NCI-H2227 (cell line): Measurements from ENCODE around the gene MSI2.
"Not testable (repeated sequence)": the region's sequence is repeated elsewhere in the genome, so short reads cannot be mapped to it uniquely, and the experiment has no call there.

Source experiments
- DNase-seq: peaks from one replicate; lab custom pipeline; 2025; ENCODE audit not compliant: unreplicated experiment; lab: John Stamatoyannopoulos, UW

MSI2 gene

DNA sequence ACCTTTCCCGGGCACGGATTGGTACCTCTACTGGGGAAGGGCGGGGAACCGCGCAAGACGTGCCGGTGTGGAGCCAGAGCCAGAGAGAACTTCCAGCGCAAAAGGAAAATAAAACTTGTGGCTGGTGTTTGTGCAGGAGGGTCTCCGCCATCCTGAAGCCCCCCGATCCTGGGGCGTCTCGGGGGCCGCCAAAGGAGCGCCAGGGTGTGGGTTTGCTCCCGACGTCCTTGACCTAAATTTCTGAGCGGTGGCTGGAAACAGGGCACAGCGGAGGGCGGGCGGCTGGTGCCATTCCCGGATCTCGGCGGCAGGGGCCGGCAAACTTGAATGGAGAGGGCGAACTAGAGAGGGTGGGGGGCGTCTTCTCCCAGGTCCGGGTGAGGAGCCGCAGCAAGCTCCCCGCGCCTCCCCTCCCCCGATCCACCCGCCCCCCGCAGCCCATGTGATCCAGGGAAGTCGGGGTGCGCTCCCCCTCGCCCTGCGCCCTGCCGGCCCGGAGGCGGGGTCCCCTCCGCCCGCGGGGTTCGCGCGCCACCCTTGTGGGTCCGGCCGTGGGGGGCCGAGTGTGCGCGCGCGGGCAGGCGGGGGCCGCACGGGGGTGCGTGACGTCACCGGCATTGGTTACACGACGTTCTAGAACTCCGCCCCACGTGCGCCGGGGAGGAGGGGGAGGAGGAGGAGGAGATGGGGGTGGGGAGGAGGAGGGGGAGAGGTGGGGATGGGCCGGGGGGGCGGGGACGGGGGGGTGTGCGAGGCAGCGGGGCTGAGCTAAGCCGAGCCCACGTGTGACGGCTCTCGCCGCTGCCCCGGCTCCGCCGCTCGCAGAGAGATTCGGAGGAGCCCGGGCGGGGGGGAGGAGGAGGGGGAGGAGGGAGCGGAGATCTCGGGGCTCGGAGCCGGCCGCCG, at the start of gene MSI2:
Gene MSI2, plus strand, starts transcription at position 748 of the 906 bp plus-strand sequence. CDS start 220 bp downstream, outside the sequence.
- DNase-seq: peak; percentile 96

DNA sequence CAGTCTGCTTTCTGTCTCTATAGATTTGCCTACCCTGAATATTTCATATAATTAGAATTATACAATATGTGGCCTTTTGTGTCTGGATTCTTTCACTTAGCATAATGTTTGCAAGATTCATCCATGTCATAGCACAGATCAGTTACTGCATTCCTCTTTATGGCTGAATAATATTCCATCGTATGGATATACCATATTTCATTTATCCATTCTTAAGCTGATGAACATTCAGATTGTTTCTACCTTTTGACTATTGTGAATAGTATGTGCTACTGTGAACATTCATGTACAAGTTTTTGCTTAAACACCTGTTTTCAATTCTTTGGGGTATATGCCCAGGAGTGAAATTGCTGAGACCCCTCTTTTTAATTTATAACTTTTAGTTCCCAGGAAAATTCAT, 49.4 kb upstream of the MSI2 start:
- no peak for DNase-seq

DNA sequence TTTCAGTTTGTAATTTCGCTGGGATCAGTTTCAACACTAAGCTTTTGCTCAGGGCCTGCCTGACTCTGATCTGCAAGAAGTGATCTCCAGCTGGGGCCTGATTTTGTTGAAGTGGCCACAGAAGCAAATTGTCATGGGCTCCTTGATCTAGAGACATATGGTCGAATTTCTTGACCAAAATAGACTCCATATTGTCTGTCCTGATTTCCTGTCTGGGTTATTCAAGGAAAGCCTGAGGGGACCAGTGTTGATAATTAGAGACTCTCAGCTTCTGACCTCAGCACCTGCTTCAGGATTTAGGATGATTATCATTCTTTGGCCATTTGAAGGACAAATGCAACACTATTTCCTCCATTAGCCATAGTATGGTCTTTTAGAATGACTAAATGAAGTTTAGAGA, 48.9 kb upstream of the MSI2 start:
- no peak for DNase-seq

DNA sequence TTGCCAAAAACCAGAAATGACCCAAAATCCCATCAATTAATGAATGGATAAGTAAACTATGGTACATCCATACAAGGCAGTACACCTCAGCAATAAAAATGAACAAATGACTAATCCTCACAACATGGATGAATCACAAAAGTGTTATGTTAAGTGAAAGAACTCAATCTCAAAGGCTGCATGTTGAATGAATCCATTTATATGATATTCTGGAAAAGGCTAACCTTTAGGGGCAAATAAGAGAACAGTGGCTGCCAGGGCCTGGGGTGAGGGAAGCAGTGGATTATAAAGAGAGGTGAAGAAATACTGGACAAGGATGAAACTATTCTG, 46.1 kb upstream of the MSI2 start:
- DNase-seq: no peak

DNA sequence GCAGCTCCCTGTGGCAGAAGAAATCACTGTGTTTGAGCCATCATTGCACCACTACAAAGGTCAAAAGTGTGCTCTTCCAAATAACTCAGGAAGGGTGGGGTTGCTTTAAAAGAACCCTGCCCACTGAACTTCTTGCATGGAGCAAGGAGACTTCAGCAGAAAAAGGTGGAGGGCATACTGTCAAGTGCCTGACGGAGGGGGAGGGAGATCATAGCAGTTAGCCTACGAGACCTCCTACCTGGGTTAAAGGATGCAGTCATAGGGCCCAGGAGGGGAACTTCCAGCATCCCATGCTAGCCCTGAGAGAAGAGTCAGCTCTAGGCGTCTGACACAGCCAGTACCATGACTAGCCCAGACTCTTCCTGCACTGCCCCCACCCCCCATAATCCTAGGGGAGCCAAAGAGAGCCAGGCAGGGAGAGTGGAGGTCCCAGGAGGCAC, 45.3 kb upstream of the MSI2 start:
- no peak for DNase-seq

DNA sequence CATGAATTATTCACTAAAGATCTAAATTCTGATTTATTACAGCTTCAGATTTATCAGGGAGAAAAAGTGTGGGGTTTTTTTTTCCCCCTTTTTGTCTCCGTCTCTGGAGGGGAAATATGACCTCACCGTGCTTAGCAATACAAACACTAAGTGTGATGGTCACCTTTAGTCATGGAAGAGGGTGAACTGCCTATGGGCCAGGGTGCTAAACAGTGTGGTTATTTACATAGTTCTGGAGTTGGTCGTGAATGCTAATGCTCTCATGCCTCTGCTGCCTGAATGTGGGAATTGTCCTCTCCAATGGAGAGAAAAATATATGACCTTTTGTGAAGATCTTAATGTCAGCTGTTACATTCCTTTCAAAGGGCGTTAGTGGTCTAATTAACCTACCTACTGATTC, 44.8 kb upstream of the MSI2 start:
- no peak for DNase-seq

DNA sequence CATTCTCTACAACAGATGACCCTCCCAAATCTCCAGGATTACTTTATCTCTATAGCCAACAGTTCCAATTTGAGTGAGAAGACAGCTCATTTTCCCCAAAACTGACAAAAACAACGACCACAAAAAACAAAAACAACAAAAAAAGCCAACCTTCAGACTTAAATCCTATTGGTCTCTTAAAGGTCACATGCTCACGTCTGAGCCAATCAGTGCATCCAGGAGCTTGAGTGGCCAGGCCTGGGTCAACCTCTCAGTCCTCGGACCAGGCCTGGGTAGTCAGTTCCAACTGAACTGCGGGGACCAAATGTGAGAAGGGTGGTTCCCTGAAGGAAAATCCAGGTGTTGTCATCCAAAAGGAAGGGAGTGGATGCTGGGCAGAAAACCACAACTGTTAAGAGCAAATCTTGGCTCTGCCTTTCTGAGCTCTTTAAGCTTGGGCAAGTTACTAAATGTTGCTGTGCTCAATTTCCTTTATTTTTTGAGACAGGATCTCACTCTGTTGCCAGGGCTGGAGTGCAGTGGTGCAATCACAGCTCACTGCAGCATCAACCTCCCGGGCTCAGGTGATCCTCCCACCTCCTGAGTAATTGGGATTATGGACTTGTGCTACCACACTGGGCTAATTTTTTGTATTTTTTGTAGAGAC, 43.0 kb upstream of the MSI2 start:
- DNase-seq: no peak

DNA sequence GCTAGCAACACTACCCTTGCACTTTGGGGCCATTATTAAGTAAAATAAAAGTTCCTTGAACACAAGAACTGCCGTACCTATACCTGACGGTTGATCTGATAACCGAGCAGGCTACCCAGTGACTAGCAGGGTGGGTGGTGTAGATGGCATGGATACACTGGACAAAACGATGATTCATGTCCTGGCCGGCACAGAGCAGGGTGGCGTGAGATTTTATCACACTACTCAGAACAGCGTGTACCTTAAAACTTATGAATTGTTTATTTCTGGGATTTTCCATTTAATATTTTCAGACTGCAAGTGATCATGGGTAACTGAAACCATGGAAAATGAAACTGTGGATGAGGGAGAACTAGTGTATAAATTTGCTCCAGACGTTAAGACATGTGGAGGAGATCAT, 41.0 kb upstream of the MSI2 start:
- no peak for DNase-seq

DNA sequence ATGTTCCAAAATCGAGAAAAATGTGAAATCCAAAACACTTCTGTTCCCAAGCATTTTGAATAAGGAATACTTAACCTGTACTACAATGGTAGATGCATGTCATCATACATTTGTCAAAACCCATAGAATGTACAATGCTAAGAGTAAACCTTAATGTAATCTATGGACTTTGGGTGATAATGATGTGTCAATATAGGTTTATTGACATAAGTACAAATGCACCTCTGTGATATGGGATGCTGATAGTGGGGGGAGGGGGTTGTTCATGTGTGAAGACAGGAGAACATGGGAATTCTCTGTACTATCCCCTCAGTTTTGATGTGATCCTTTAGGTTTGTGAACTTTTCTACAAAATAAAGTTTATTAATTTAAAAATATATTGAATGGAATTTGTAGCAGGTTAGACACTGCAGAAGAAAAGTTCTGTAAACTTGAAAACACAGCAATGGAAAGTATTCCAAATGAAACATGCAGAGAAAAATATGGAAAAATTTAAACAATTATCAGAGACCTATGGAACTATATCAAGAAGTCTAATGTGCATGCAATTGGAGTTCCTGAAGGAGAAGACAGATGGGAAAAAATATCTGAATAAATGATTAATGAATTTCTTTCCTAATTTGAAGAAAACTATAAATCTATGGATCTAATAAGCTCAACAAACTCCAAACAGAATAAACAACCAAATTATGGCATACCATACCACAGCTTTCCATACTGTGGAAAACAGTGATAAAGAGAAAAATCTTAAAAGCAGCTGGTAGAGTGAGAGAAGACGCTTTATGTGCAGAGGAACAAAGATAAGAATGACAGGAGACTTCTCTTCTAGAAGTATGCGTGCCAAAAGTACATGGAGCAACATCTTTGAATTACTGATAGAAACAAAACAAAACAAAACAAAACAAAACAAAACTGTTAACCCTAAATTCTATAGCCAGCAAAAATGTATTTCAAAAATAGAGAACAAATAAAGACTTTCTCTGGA, 34.7 kb upstream of the MSI2 start:
- DNase-seq: no peak

DNA sequence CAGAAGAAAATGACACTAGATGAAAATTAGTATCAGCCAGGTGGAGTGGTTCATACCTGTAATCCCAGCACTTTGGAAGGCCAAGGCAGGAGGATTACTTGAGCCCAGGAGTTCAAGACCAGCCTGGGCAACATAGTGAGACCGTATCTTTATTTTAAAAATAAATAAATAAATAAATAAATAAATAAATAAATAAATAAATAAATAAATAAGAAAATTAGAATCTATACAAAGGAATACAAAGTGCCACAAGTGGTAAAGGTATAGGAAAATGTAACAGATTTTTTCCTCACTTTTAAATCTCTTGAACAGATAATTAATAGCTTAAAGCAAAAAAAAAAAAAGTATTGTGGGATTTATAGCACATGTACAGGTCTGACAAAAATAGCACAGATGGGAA, 33.9 kb upstream of the MSI2 start:
- not testable (repeated sequence) for DNase-seq

DNA sequence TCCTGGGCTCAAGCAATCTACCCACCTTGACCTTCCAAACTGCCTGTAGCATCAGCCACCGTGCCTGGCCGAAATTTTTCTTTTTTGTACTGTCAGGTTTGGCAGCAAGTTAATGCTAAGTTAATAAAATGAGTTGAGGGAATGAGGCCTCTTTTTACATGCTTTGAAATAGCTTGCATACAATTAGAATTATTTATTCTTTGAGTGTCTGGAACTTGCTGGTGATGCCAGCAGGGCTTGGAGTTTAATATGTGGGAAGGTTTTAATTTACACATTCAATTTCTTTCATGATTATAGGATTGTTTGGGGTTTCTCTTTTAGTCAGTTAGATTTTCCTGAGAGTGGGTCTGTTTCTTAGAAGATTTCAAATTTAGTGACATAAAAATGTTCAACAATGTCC, 31.2 kb upstream of the MSI2 start:
- no peak for DNase-seq

DNA sequence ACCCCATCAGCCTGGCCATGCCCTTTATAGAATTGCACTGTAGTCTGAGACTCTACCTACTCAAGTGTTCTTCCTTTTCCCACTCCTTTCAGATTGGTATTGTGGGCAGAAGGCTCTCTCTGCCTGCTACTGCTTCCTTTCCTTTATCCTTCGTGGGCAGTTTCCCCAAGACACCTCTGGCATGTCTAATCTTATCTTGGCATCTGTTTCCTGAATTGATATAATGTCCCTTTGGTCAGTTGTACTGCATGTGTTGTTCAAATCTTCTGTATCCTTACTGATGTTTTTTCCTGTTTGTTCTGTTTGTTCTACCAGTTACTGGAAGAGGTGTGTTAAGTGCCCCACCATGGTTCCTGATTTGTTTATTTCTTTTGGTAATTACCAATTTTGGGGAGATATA, 29.5 kb upstream of the MSI2 start:
- no peak for DNase-seq

DNA sequence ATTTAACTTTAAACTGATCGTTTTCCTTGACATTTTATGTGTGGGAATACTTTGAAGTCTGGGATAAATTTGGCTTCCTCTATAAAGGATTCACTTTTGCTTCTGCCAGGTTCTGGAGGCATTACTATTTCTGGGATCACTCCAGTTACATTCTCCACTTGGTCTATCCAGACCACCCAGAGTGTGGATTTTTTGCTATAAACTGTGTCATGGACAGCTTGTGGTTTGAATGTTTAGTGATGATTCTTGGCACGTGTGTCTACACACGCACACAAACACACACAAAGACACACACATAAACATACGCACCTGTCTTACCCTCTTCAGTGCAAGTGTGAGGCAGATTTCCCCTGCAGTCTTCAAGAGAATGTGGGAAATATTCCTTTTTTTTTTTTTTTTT, 27.4 kb upstream of the MSI2 start:
- DNase-seq: no peak

DNA sequence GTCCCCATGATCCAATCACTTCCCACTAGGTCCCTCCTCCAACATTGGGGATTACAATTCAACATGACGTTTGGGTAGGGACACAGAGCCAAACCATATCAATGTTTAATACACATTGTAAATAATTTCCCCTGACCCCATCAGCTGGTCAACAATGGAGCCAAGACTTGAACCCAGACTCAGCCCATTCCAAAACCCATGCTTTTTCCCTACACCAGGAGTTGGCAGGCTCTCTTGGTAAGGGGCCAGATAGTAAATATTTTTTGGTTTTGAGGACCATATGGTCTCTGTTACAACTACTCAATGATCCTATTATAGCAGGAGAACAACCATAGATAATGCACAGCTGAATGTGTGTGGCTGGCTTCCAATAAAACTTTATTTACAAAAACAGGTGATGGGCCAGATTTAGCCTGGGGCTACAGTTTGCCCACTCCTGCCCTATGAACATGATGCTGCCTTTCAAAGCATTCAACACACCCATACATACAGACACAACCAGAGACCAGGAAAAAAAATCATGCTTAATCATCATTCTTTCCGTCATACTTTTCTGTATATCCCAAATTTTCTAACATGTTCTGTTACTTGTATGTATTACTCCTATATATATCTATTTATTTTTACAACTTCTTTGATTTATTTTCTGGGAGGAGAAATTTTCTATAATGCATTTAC, 22.1 kb upstream of the MSI2 start:
- DNase-seq: no peak

DNA sequence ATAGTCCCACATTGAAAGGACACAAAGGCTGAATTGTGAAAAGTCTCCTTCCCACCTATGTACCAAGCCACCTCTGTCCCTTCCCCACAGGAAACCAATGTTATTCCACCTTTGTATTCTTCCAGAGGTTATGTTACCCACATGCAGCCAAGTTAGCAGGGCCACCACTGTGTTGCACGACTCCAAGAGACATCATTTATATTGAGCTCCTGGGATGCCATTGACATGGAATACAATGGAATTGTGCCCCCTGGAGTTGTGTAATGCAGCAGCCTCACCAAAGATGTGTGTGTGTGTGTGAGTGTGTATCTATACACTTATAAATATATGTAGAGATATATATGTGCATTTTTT, 21.6 kb upstream of the MSI2 start:
- no peak for DNase-seq

DNA sequence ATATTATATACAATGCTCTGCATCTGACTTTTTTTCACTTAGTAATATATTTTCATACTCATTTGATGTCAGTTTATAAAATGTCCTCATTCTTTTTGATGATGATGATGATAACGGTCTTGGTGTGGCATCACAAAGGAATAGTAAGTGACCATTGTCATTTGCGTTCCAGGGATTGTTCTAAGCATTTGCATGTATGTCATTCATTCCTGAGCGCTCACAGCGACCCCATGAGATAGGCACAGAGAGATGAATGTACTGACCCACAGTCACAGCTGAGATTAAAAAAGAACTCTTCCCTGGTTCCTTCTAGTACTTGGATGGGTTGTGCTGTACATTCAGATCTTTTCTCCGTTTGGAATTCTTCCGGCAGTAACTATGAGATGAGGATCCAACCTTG, 21.2 kb upstream of the MSI2 start:
- no peak for DNase-seq

DNA sequence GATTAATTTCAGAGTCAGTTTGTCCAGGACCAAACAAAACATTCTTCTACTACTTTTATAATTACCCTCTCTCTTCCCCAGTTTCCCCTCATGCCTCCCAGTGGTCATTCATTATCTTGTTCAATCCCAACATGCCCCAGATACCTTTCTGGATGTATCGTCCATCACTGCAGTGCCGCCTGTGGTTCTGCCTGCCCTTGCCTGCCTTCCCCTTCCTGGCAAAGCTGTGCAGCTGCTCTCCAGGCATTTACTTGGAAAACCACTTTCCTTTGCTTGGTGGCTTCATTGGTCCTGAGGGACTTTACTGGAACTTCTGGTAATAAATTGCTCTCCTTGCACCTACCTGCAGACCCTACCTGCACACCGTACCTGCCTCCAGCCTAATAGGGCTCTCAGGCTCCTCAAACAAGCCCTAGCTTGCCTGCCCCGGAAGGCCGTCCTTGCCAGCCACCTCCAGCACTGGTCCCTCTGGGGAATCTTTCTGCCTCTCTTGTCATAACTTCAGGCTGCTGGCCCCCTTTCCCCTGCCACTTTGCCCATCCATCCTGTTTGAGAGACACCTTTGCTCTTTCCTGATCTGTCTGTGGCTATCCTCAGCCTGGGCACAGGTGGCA, 19.5 kb upstream of the MSI2 start:
- no peak for DNase-seq

DNA sequence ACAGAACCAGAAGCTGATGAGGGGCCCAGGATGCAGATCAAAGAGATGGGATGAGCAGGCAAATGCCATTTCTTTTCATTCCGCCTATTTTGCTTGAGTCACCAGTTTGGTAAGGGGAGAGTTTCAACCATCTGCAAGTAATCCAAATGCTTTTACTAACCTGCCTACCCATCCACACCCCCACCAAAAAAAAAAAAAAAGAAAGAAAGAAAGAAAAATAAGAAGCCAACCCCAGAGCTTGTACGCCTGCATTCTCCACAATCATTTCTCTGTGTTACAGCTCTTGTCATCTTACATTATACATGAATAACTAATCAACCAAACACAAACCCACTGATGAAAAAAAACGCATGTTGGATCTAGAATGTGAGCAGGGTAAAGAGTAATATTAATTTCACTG, 15.7 kb upstream of the MSI2 start:
- DNase-seq: no peak

DNA sequence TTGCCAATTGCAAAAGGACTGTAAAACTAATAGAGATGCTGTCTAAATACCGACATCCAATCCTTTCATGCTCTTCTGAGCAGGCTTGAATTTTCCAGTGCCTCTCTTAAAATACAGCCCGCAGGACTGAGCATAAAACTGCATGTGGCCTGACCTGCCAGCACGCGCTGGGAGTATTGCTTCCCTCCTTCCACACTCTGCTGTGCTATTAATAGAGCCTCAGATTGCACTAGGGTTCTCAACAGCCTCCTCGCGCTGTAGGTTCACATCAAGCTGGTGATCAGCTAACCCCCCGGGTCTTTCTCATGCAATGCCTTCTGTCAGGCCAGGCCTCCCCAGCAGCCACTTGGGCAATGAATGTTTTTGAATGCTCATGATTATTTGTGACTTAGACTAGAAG, 14.2 kb upstream of the MSI2 start:
- peak; percentile 79 for DNase-seq

DNA sequence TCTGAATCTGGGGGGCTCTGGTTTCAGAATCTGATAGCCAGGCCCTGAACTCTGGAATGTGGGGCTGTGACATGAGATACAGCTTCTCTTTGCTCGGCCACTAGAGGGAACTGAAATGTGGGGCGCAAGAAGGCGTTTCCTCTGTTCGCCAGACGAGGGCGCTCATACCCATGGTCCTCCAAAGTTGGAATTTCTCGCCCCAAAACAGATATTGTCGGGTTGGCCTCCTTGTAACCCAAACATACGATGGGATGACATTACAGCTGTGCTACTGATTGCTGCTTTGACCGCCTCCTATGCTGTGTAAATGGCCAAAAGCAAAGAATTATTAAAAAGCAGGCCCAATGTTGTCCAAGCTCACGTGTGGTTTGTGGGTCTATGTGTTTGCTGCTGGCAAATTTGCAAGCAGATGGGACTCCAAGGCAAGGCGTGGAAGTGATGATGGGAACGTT, 13.1 kb upstream of the MSI2 start:
- DNase-seq: peak; percentile 12
